WTC11 (cell line): ENCODE data around the gene ST8SIA1. TPM values are rescaled to one million over a fixed set of nuclear protein-coding genes. Genes with fewer than 3 reads are reported as not detected.

Source experiments
- ATAC-seq: fragments of 200-7000 bp; cut with Tn5 transposase; 2 replicates; pipeline ENCODE4 v1.10.0; 2021; ENCODE audit warnings: mild to moderate bottlenecking, moderate library complexity
- CTCF ChIA-PET: fragments of 300-600 bp; sonication (Branson Sonifier 250); formaldehyde crosslinking; loops from one replicate; lab custom pipeline; 2021; ENCODE audit warnings: antibody characterized with exemption; lab: Charles Lee
- POLR2A ChIA-PET: fragments of 350-600 bp; sonication (Branson Sonifier 250); formaldehyde crosslinking; loops from one replicate; lab custom pipeline; 2021; ENCODE audit warnings: antibody characterized with exemption; lab: Charles Lee
- DNase-seq: peaks from one replicate; pipeline ENCODE4 v3.0.0; 2021; ENCODE audit warnings: low spot score
- H3K27ac Mint-ChIP-seq: 2 replicates; pipeline ENCODE4 v1.8.0; 2021; ENCODE audit warnings: mixed read lengths
- H3K27me3 Mint-ChIP-seq: 2 replicates; pipeline ENCODE4 v1.8.0; 2021; ENCODE audit warnings: low read depth, mild to moderate bottlenecking, moderate library complexity, mixed read lengths
- H3K36me3 Mint-ChIP-seq: 2 replicates; pipeline ENCODE4 v1.8.0; 2021; ENCODE audit warnings: mixed read lengths
- H3K4me1 Mint-ChIP-seq: 2 replicates; pipeline ENCODE4 v1.8.0; 2022; ENCODE audit warnings: mixed read lengths
- H3K4me3 Mint-ChIP-seq: 2 replicates; pipeline ENCODE4 v1.8.0; 2021; ENCODE audit warnings: mild to moderate bottlenecking, moderate library complexity, mixed read lengths
- H3K9me3 Mint-ChIP-seq: 2 replicates; pipeline ENCODE4 v1.8.0; 2021; ENCODE audit warnings: mixed read lengths
- AFF4 ChIP-seq: sonication (generic); formaldehyde crosslinking; IDR thresholded peaks from 2 replicates; pipeline ENCODE4 v1.8.1; 2023; ENCODE audit warnings: mild to moderate bottlenecking, missing genetic modification reagents, borderline replicate concordance
- ATF2 ChIP-seq: sonication (generic); formaldehyde crosslinking; IDR thresholded peaks from 2 replicates; pipeline ENCODE4 v1.8.1; 2022; ENCODE audit warnings: low read depth, missing genetic modification reagents, borderline replicate concordance
- FOXJ3 ChIP-seq: sonication (generic); formaldehyde crosslinking; IDR thresholded peaks from 2 replicates; pipeline ENCODE4 v1.9.0; 2021; ENCODE audit warnings: missing genetic modification reagents, mild to moderate bottlenecking, borderline replicate concordance
- FOXP1 ChIP-seq: sonication (generic); formaldehyde crosslinking; IDR thresholded peaks from 2 replicates; pipeline ENCODE4 v1.8.0; 2022; ENCODE audit warnings: missing genetic modification reagents, mild to moderate bottlenecking, moderate library complexity, borderline replicate concordance
- MXD4 ChIP-seq: fragments of 250-450 bp; sonication (Bioruptor Pico); IDR thresholded peaks from 2 replicates; pipeline ENCODE4 v1.8.0; 2021; ENCODE audit warnings: mild to moderate bottlenecking, moderate library complexity, borderline replicate concordance
- SP1 ChIP-seq: sonication (generic); formaldehyde crosslinking; conservative IDR thresholded peaks from 2 replicates; pipeline ENCODE4 v1.8.1; 2022; ENCODE audit warnings: missing genetic modification reagents
- TP53 ChIP-seq: sonication (generic); formaldehyde crosslinking; IDR thresholded peaks from 2 replicates; pipeline ENCODE4 v1.8.1; 2023; ENCODE audit warnings: mild to moderate bottlenecking, missing genetic modification reagents
- ZNF263 ChIP-seq: sonication (generic); formaldehyde crosslinking; IDR thresholded peaks from 2 replicates; pipeline ENCODE4 v1.8.1; 2022; ENCODE audit warnings: low read depth, mild to moderate bottlenecking, moderate library complexity, missing genetic modification reagents
- ZNF512 ChIP-seq: sonication (generic); formaldehyde crosslinking; IDR thresholded peaks from 2 replicates; pipeline ENCODE4 v1.8.1; 2022; ENCODE audit warnings: missing genetic modification reagents, borderline replicate concordance
- total RNA-seq: library from RNA; stranded (reverse); gene quantifications from 3 replicates; pipeline ENCODE4 v1.2.3, GENCODE V29; 2021
- TF ChIP-seq, protein P1 (sequence below): sonication (generic); formaldehyde crosslinking; IDR thresholded peaks from 2 replicates; pipeline ENCODE4 v1.8.1; 2022; ENCODE audit warnings: mild to moderate bottlenecking, missing genetic modification reagents, moderate library complexity, borderline replicate concordance
- TF ChIP-seq, protein P2 (sequence below): sonication (generic); formaldehyde crosslinking; IDR thresholded peaks from 2 replicates; pipeline ENCODE4 v1.8.0; 2022; ENCODE audit warnings: mild to moderate bottlenecking, missing genetic modification reagents
- TF ChIP-seq, protein P3 (sequence below): sonication (generic); formaldehyde crosslinking; IDR thresholded peaks from 2 replicates; pipeline ENCODE4 v1.8.0; 2022; ENCODE audit warnings: mild to moderate bottlenecking, missing genetic modification reagents
- TF ChIP-seq, protein P4 (sequence below): fragments of 250-450 bp; sonication (Bioruptor Pico); IDR thresholded peaks from 2 replicates; pipeline ENCODE4 v1.9.0; 2021; ENCODE audit warnings: moderate library complexity, mild to moderate bottlenecking, inconsistent platforms, borderline replicate concordance

ST8SIA1 gene
- total RNA-seq, 1 experiment from 2014 or later = 2.3 TPM

DNA sequence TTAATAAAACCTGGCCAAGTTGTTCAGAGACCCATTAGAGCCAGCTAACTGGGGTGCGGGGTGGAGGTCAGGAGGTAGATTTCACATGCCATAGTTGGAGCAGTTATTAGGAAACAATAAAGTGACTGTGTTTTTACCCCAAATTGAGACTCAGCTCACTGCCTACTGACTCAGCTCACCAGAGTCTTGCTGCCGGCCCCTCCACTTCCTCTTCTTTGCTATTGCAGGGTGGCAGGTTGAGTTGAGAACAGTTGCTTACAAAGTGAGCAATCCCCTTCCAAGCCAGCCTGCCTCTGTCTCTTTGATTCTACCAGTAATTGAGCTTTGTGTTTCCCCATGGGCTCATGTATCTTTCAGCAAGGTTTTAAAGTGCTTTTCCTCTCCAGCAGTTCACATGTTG is 12.9 kb downstream of the ST8SIA1 start (continued):
- no peak for TF ChIP-seq FOXP1 (CRISPR knock-in tag)
- TF ChIP-seq AFF4 (CRISPR knock-in tag) = no peak
- TF ChIP-seq, protein P1, sequence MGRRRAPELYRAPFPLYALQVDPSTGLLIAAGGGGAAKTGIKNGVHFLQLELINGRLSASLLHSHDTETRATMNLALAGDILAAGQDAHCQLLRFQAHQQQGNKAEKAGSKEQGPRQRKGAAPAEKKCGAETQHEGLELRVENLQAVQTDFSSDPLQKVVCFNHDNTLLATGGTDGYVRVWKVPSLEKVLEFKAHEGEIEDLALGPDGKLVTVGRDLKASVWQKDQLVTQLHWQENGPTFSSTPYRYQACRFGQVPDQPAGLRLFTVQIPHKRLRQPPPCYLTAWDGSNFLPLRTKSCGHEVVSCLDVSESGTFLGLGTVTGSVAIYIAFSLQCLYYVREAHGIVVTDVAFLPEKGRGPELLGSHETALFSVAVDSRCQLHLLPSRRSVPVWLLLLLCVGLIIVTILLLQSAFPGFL (CRISPR knock-in tag) = no peak
- TF ChIP-seq ATF2 (CRISPR knock-in tag) = no peak
- no peak for TF ChIP-seq TP53 (CRISPR knock-in tag)
- no peak for TF ChIP-seq MXD4 (CRISPR knock-in tag)
- no peak for TF ChIP-seq SP1 (CRISPR knock-in tag)
- TF ChIP-seq, protein P2, sequence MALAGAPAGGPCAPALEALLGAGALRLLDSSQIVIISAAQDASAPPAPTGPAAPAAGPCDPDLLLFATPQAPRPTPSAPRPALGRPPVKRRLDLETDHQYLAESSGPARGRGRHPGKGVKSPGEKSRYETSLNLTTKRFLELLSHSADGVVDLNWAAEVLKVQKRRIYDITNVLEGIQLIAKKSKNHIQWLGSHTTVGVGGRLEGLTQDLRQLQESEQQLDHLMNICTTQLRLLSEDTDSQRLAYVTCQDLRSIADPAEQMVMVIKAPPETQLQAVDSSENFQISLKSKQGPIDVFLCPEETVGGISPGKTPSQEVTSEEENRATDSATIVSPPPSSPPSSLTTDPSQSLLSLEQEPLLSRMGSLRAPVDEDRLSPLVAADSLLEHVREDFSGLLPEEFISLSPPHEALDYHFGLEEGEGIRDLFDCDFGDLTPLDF (CRISPR knock-in tag) = no peak

DNA sequence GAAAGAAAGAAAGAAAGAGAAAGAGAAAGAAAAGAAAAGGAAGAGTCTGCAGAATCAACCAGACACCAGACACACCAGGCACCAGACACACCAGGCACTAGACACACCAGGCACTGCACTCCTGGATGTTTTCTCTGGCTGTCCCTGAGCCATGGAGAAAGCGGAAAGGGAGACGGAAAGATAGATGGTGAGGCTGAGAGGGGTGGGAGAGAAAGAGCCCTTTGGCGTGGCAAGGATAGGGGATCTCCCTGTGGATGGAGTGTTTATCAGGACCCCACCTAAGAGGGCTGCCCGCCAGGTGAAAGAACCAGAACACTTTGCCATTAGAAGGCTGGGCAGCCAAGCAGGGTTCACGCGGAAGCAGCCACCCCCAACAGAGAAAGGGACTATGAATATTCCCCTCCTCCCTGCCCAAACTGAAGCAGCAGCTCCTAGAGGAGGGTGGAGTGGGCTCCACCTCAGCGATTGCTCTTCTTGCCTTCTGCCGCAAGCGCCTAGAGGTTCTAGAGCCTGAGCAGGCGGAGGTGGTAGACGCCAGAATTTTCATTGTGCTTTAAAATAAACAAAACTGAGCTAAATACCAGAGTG is 13.4 kb downstream of the ST8SIA1 start:
- Mint-ChIP-seq H3K36me3 (no peaks in the 10 kb centered on the region), H3K4me3 (no peak overlapping the region), H3K27ac (no peak overlapping the region), H3K4me1 (peaks cover 16% of the 10 kb centered on the region), H3K27me3 (no peaks in the 10 kb centered on the region), H3K9me3 (peaks cover 5% of the 10 kb centered on the region)
- ChIA-PET CTCF (interaction anchor here (1.2 to 1.3 kb wide), 2 partner anchors 14 to 89 kb away, joined by 4 to 10 read pairs; no protein-coding TSS in a partner anchor), POLR2A (no interaction called here)
- ATAC-seq = peak; percentile 86
- DNase-seq = no peak
- TF ChIP-seq ZNF263 (CRISPR knock-in tag) (no peak), ZNF512 (CRISPR knock-in tag) (0 out of 2 replicates have a peak, but pooled peaks have one; percentile 85)

DNA sequence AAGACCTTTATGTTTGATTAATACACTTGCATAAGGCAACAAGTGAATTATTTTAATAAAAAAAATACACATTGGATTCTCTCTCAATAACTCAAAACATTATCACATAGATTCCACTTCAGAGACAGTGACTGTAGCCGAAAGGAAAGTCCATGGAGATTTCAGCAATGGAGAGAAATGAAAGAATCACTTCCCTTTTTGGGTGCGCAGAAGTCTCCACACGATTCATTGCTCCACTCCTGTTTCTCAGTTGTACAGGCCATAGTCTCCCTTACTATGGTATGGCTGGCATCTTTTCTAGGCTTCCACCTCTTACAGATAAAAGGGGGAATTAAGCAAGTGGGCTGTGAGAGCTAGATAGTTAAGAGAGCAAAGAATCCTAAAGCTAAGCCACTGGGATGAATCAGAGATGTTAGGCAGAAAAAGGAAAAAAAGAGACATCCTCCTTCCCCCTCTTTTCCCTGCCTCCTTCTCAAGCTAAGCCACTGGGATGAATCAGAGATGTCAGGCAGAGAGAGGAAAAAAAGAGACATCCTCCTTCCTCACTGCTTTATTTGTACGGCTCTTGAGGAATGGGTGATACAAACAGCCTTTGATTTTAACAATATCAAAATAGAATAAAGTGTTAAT is 16.3 kb downstream of the ST8SIA1 start:
- POLR2A ChIA-PET = no interaction called here
- Mint-ChIP-seq H3K4me1 (peaks cover 16% of the 10 kb centered on the region), H3K27ac (no peak overlapping the region), H3K36me3 (no peaks in the 10 kb centered on the region), H3K27me3 (no peaks in the 10 kb centered on the region), H3K9me3 (no peaks in the 10 kb centered on the region), H3K4me3 (no peak overlapping the region)
- no peak for DNase-seq
- ATAC-seq = no peak
- TF ChIP-seq ZNF263 (CRISPR knock-in tag) = no peak
- no peak for TF ChIP-seq FOXJ3 (CRISPR knock-in tag)
- TF ChIP-seq, protein P3, sequence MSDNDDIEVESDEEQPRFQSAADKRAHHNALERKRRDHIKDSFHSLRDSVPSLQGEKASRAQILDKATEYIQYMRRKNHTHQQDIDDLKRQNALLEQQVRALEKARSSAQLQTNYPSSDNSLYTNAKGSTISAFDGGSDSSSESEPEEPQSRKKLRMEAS (CRISPR knock-in tag) = no peak
- TF ChIP-seq, protein P4, sequence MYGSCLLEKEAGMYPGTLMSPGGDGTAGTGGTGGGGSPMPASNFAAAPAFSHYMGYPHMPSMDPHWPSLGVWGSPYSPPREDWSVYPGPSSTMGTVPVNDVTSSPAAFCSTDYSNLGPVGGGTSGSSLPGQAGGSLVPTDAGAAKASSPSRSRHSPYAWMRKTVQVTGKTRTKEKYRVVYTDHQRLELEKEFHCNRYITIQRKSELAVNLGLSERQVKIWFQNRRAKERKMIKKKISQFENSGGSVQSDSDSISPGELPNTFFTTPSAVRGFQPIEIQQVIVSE (CRISPR knock-in tag) = no peak
- CTCF ChIA-PET = no interaction called here
